ENCODE results near the gene MAP3K7CL.

Gene MAP3K7CL

GRCh38 chr21:29213513-29214385 lies 83.3 kb downstream of the MAP3K7CL start:
- Histone ChIP-seq H3K27me3 (ENCODE audit: low read depth, low read length) (no peaks in the 10 kb centered on the region), H3K4me1 (ENCODE audit: control insufficient read depth in 1 of 2, insufficient read depth in 2 of 2, low read length in 2 of 2) (no peaks in the 10 kb centered on the region), H3K9me3 (ENCODE audit: control insufficient read depth in 1 of 2, low read length in 2 of 2) (no peaks in the 10 kb centered on the region), H3K27ac (ENCODE audit: low read length) (no peak overlapping the region), H3K4me3 (ENCODE audit: low read depth in 1 of 2, low read length in 2 of 2) (no peak overlapping the region), H3K36me3 (ENCODE audit: control insufficient read depth in 1 of 2, insufficient read depth in 2 of 2, low read length in 2 of 2) (no peaks in the 10 kb centered on the region)

GRCh38 chr21:29215709-29216108 lies 85.3 kb downstream of the MAP3K7CL start:
- no peak overlapping the region for H3K27ac ChIP-seq (ENCODE audit: low read length)
- H3K27me3 ChIP-seq (ENCODE audit: low read depth, low read length), result no peaks in the 10 kb centered on the region
- no peak overlapping the region for H3K4me3 ChIP-seq (ENCODE audit: low read depth in 1 of 2, low read length in 2 of 2)
- H3K36me3 ChIP-seq (ENCODE audit: control insufficient read depth in 1 of 2, insufficient read depth in 2 of 2, low read length in 2 of 2), result no peaks in the 10 kb centered on the region
- no peaks in the 10 kb centered on the region for H3K4me1 ChIP-seq (ENCODE audit: control insufficient read depth in 1 of 2, insufficient read depth in 2 of 2, low read length in 2 of 2)
- H3K9me3 ChIP-seq (ENCODE audit: control insufficient read depth in 1 of 2, low read length in 2 of 2), result no peaks in the 10 kb centered on the region

- Histone ChIP-seq H3K27me3 (ENCODE audit: low read depth, low read length) (no peaks in the 10 kb centered on the region), H3K4me3 (ENCODE audit: low read depth in 1 of 2, low read length in 2 of 2) (no peak overlapping the region), H3K36me3 (ENCODE audit: control insufficient read depth in 1 of 2, insufficient read depth in 2 of 2, low read length in 2 of 2) (no peaks in the 10 kb centered on the region), H3K4me1 (ENCODE audit: control insufficient read depth in 1 of 2, insufficient read depth in 2 of 2, low read length in 2 of 2) (no peaks in the 10 kb centered on the region), H3K9me3 (ENCODE audit: control insufficient read depth in 1 of 2, low read length in 2 of 2) (no peaks in the 10 kb centered on the region), H3K27ac (ENCODE audit: low read length) (no peak overlapping the region)
Measured at GRCh38 chr21:29217818-29218291, 87.4 kb downstream of the MAP3K7CL start.

- H3K4me3 ChIP-seq (ENCODE audit: low read depth in 1 of 2, low read length in 2 of 2), result no peak overlapping the region
Measured at GRCh38 chr21:29218749-29219148, 88.3 kb downstream of the MAP3K7CL start.

GRCh38 chr21:29219165-29219770 lies 88.8 kb downstream of the MAP3K7CL start:
- Histone ChIP-seq H3K27me3 (ENCODE audit: low read depth, low read length) (no peaks in the 10 kb centered on the region), H3K4me3 (ENCODE audit: low read depth in 1 of 2, low read length in 2 of 2) (no peak overlapping the region), H3K9me3 (ENCODE audit: control insufficient read depth in 1 of 2, low read length in 2 of 2) (no peaks in the 10 kb centered on the region), H3K36me3 (ENCODE audit: control insufficient read depth in 1 of 2, insufficient read depth in 2 of 2, low read length in 2 of 2) (no peaks in the 10 kb centered on the region), H3K4me1 (ENCODE audit: control insufficient read depth in 1 of 2, insufficient read depth in 2 of 2, low read length in 2 of 2) (no peaks in the 10 kb centered on the region), H3K27ac (ENCODE audit: low read length) (no peak overlapping the region)

More at GRCh38 chr21:29218749-29219148, 88.3 kb downstream of the MAP3K7CL start:
- Histone ChIP-seq H3K9me3 (ENCODE audit: control insufficient read depth in 1 of 2, low read length in 2 of 2) (no peaks in the 10 kb centered on the region), H3K27ac (ENCODE audit: low read length) (no peak overlapping the region), H3K27me3 (ENCODE audit: low read depth, low read length) (no peaks in the 10 kb centered on the region), H3K4me1 (ENCODE audit: control insufficient read depth in 1 of 2, insufficient read depth in 2 of 2, low read length in 2 of 2) (no peaks in the 10 kb centered on the region), H3K36me3 (ENCODE audit: control insufficient read depth in 1 of 2, insufficient read depth in 2 of 2, low read length in 2 of 2) (no peaks in the 10 kb centered on the region)

GRCh38 chr21:29221253-29221744 lies 90.9 kb downstream of the MAP3K7CL start:
- no peaks in the 10 kb centered on the region for H3K27me3 ChIP-seq (ENCODE audit: low read depth, low read length)
- H3K27ac ChIP-seq (ENCODE audit: low read length), result no peak overlapping the region
- no peaks in the 10 kb centered on the region for H3K9me3 ChIP-seq (ENCODE audit: control insufficient read depth in 1 of 2, low read length in 2 of 2)
- H3K4me3 ChIP-seq (ENCODE audit: low read depth in 1 of 2, low read length in 2 of 2), result no peak overlapping the region
- no peaks in the 10 kb centered on the region for H3K36me3 ChIP-seq (ENCODE audit: control insufficient read depth in 1 of 2, insufficient read depth in 2 of 2, low read length in 2 of 2)
- no peaks in the 10 kb centered on the region for H3K4me1 ChIP-seq (ENCODE audit: control insufficient read depth in 1 of 2, insufficient read depth in 2 of 2, low read length in 2 of 2)

- Histone ChIP-seq H3K4me3 (ENCODE audit: low read depth in 1 of 2, low read length in 2 of 2) (no peak overlapping the region), H3K27me3 (ENCODE audit: low read depth, low read length) (no peaks in the 10 kb centered on the region), H3K27ac (ENCODE audit: low read length) (no peak overlapping the region), H3K36me3 (ENCODE audit: control insufficient read depth in 1 of 2, insufficient read depth in 2 of 2, low read length in 2 of 2) (no peaks in the 10 kb centered on the region), H3K9me3 (ENCODE audit: control insufficient read depth in 1 of 2, low read length in 2 of 2) (no peaks in the 10 kb centered on the region), H3K4me1 (ENCODE audit: control insufficient read depth in 1 of 2, insufficient read depth in 2 of 2, low read length in 2 of 2) (no peaks in the 10 kb centered on the region)
Measured at GRCh38 chr21:29224006-29224405, 93.6 kb downstream of the MAP3K7CL start.

Data from muscle layer of duodenum (tissue), 2 donors.